Activated CD8-positive, alpha-beta memory T cell treated with anti-CD3 and anti-CD28 coated beads for 1 hour (primary cell): ENCODE measurements around the gene GNA15.
"Not testable (repeated sequence)": the region's sequence is repeated elsewhere in the genome, so short reads cannot be mapped to it uniquely, and the experiment has no call there.

Source experiments
- DNase-seq, 2 donors: peaks; one replicate each; pipeline ENCODE4 v3.0.0-alpha.2; 2020; ENCODE audit warnings: low read depth in 1 of 2; ENCODE audit errors: extremely low read depth in 1 of 2

The GNA15 gene

GRCh38 chr19:3148503-3148902 is 12.7 kb downstream of the GNA15 start:
- no peak for DNase-seq

DNA sequence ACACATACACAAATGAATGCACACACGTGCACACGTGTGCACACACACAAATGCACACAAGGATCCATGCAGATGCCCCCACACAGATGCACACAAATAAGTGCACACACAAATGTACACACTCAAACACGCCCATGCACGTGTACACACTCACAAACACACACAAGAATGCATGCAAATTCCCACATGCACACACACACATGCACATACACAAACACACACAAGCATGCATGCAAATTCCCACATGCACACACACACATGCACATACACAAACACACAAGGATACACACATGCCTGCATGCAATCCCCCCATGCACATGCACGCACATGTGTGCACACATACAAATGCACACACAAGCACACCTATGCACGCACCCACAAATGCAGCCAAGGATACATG is 13.3 kb downstream of the GNA15 start:
- DNase-seq = no peak

DNA sequence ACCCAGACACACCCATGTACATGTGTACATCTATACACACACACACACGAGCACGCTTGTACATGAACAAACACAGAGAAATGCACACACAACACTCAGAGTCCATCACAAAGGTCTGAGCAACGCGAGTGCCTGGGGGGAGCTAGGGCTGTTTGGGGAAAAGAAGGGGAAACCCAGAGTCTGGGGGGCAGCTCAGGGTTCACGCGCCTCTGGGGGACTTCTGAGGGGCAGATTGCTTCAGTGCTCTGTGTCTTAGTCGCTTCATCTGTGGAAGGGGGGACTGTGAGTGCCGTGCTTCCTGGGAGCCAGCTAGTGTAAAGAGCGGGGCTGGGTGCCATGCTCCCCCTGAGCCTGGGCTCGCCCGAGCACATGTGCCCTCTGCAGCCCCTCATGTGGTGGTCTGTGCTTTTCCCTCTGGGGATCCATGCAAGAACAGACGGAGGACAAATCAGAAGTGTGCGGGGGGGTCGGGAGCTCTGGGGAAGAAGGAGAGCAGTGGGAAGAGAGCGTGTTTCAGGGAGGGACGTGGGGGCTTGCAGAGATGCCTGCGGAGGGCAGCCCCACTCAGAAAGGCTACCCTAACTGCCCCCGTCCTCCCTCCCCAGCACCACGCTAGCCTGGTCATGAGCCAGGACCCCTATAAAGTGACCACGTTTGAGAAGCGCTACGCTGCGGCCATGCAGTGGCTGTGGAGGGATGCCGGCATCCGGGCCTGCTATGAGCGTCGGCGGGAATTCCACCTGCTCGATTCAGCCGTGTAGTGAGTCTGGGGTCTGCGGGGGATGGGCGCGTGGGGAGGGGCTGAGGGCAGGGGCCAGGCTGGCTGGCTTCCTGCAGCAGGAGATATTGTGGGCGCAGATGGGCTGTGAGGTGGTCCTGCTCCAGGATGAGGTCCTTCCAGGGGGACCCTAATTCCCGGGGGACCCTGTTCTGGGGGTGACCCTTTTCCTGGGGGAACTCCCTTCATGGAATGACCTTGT is 14.0 kb downstream of the GNA15 start:
- DNase-seq = no peak

GRCh38 chr19:3150739-3151329 is 15.0 kb downstream of the GNA15 start:
- no peak for DNase-seq

DNA sequence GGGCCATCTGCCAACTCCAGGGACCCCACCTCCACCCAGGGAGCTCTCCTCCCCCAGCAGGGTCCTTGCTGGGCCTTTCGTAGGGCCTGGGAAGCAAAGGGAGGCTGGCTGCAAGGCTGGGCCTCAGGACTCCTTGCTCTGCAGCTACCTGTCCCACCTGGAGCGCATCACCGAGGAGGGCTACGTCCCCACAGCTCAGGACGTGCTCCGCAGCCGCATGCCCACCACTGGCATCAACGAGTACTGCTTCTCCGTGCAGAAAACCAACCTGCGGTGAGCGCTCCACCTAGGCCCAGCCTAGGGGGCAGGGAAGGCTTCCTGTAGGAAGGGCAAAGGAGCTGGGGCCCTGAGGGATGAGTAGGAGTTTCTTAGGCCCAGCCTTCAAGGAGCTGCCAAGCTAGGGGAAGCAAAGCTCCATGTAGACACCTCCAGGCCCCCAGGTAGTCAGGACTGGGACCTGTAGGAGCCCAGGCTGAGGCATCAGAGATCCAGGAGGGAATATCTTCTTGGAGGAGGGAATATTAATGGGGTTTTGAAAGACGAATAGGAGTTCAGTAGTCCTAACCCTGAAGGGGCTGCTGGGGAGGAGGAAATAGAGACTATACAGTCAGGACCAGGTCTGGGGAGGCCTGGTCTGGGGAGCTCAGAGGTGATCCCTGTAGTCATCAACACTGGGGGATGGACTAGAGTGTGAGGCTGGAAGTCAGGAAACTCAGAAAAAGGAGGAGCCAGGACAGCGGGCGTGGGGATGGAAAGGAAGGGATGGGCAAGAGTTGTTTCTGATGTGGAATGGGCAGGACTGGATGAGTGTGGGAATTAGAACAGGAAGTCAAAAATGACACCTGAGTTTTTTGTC is 16.0 kb downstream of the GNA15 start:
- DNase-seq = no peak

- DNase-seq = no peak
Observed at GRCh38 chr19:3152419-3152780, 16.6 kb downstream of the GNA15 start.

DNA sequence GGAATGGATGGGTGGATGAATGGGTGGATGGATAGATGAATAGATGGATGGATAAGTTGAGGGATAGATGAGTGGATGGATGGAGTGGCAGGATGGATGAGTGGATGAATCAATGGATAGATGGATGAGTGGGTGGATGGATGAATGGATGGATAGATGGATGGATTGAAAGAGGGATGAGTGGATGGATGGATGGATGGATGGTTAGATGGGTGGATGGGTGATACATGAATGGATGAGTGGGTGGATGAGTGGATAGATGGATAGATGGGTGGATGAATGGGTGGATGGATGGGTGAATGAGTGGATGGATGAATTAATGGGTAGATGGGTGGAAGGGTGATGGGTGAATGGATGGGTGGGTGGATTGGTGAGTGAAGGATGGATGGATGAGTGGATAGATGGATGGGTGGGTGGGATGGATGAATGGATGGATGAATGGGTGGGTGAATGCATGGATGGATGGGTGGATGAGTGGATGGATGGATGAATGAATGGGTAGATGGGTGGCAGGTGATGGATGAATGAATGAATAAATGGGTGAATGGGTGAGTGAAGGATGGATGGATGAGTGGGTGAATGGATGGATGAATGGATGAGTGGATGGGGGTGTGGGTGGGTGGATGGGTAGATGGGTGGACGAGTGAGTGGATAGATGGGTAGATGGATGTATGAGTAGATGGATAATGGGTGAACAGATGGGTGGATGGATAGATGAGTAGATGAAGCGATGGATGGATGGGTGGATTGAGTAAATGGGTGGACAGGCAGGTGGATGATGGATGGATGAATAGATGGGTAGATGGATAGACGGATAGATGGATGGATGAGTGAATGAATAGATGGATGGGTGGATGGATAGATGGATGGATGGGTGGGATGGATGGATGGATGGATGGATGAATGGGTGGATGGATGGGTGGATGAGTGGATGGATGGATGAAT is 17.7 kb downstream of the GNA15 start:
- DNase-seq = no peak

GRCh38 chr19:3154447-3154846 is 18.6 kb downstream of the GNA15 start:
- DNase-seq = not testable (repeated sequence)

DNA sequence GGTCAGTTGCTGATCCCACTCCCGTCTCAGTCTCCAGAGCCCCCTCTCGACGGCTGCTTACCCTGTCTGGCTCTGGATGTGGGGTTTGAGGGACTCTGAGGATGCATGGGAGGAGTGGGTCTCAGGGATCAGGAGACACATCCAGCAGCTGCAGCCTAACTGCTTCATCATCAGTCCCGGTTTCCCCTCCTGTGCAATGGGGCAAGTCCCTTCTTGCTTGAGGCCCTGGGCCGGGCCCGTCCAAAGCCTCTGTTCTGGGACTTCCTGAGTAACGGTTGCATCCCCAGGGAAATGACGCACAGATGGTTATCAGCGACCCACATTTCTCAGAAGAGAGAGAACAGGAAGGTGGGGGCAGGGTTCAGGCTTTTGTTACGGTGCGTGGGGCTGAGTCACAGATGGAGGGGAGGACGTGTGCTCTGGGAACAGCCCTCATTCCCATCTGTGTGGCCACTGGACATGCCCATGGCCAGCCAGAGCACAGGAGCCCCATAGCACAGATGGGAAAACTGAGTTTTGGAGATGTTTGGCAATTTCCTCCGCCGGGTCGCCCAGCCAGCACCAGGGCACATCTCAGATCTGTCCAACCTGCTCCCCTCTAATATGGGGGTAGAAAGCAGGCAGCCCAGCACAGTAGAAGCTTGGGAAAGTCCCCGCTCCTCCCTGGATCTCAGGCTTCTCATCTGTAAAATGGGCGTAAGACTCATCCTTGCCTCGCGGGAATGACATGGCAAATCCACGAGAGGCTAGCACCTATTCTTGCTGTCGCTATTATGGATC is 19.3 kb downstream of the GNA15 start:
- peak; percentile 50 to 71 for DNase-seq

GRCh38 chr19:3157096-3157845 is 21.4 kb downstream of the GNA15 start:
- no peak for DNase-seq

GRCh38 chr19:3159565-3159964 is 23.7 kb downstream of the GNA15 start:
- DNase-seq = no peak

GRCh38 chr19:3160219-3160618 is 24.4 kb downstream of the GNA15 start:
- DNase-seq = no peak

DNA sequence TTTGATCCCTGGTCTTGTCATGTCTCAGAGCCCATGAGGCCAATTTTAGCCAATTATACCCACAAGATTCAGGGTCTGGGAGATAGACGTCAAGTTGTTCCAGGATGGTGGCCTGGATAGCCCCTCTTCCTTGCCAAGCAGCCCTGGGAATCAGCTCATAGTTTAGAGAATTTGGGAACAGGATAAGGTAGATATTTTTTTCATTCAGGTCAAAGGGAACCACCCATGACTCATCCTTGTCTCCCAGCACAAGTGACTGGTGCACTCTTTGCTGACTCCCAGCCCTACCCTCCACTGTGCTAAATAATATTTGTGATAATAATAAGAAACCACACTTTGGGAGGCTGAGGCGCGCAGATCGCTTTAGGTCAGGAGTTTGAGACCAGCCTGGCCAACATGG is 25.6 kb downstream of the GNA15 start:
- no peak for DNase-seq

DNA sequence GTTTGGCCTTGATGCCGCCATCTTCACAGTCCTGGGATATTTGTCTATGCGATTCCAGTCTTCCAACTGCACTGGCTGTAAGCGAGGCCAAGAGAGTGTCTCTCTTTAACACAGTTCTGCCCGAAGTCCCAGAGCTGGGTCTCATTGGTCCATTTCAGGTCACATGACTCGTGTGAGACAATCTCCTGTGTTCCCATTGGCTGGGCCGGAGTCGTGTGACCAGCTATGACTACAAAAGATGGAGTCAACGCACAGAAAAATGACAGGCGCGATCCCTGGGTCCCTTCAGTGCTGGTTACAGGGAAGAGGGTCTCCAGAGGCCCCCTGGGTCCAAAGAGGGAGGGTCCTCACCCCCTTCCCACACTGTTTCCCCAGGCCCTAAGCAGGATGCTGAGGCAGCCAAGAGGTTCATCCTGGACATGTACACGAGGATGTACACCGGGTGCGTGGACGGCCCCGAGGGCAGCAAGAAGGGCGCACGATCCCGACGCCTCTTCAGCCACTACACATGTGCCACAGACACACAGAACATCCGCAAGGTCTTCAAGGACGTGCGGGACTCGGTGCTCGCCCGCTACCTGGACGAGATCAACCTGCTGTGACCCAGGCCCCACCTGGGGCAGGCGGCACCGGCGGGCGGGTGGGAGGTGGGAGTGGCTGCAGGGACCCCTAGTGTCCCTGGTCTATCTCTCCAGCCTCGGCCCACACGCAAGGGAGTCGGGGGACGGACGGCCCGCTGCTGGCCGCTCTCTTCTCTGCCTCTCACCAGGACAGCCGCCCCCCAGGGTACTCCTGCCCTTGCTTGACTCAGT is 26.8 kb downstream of the GNA15 start:
- DNase-seq = no peak

DNA sequence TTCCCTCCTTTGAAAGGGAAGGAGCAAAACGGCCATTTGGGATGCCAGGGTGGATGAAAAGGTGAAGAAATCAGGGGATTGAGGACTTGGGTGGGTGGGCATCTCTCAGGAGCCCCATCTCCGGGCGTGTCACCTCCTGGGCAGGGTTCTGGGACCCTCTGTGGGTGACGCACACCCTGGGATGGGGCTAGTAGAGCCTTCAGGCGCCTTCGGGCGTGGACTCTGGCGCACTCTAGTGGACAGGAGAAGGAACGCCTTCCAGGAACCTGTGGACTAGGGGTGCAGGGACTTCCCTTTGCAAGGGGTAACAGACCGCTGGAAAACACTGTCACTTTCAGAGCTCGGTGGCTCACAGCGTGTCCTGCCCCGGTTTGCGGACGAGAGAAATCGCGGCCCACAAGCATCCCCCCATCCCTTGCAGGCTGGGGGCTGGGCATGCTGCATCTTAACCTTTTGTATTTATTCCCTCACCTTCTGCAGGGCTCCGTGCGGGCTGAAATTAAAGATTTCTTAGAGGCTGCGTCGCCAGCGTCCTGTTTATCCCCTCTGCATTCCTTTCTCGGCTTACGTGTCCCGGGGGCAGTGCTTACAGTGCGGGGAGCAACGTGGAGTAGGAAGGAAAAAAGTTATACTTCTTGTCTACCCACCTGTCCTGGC is 27.5 kb downstream of the GNA15 start:
- DNase-seq = peak; percentile 54 to 59

DNA sequence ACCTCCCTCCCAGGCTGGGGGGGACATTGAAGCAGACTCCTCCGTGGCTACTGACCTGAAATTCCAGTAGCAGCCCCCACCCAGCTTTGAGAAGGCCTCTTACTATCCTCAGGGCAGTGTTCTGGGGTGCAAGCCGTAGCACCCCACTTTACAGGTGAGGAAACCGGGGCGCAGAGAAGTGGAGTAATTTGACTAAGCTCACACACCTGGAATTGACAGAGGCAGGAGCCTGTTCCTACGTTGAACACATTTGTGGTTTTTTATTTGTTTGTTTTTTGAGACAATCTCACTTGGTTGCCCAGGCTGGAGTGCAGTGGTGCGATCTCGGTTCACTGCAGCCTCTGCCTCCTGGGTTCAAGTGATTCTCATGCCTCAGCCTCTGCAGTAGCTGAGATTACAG is 28.1 kb downstream of the GNA15 start:
- DNase-seq = no peak

DNA sequence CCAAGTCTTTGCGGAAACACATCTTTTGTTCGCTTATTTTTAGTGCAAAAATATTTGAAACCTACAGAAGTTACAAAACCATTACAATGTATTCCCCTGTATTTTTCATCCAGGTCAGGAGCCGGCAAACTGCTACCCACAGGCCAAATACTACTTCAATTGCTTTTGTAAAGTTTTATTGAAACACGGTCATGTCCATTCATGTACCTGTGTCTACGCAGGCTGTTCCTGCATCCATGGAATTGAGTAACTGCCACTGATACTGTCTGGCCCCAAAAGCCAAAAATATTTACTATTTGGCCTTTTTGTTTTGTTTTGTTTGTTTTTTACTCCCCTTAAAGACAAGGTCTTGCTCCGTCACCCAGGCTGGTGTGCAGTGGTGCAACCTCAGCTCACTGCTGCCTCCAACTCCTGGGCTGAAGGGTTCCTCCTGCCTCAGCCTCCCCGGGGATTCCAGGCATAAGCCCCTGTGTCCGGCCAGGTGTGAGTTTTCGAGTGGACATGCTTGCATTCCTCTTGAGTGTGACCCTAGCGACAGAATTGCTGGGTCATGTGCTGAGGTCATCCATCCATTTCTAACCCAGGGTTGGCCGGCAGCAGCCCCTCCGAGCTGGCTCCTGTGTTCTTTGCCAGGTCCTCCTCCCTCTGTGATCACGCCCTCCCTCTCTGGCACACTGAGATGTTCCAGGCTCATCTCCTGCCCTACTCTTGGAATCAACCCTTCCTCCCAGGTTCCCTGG is 31.9 kb downstream of the GNA15 start:
- DNase-seq = no peak
